Suppressor macrophage treated with lipopolysaccharide for 4 hours (primary cell): ENCODE data around the gene PNPLA7.
A peak's percentile ranks its signal among the peaks of the same experiment; 100 is the strongest.
"Not testable (repeated sequence)": the region's sequence is repeated elsewhere in the genome, so short reads cannot be mapped to it uniquely, and the experiment has no call there.

Source experiments
- DNase-seq: peaks from one replicate; pipeline ENCODE4 v3.0.0-alpha.2; 2020

The PNPLA7 gene

DNA sequence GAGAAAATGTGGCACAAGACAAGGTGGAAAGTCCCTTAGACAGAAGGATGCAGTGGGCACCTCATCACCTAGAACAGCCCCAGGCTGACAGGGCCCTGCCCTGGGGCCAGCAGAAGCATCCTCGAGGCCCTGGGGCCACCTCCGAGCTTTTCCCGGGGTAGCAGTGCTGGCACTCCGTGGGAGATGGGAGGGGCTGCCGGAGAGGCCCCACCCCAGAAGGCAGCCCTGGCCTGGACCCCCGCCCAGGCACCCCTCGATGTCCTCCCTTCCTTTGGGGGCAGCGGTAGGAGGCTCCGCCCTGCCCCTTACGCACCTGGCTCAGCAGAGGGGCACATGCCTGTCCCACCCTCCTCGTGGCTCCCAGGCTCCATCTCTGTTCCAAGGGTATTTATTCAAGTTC, 73.3 kb downstream of the PNPLA7 start:
- no peak for DNase-seq

- DNase-seq: no peak
Measured at GRCh38 chr9:137475666-137476065, 74.5 kb downstream of the PNPLA7 start.

- DNase-seq: no peak
Measured at GRCh38 chr9:137474271-137474670, 75.9 kb downstream of the PNPLA7 start.

DNA sequence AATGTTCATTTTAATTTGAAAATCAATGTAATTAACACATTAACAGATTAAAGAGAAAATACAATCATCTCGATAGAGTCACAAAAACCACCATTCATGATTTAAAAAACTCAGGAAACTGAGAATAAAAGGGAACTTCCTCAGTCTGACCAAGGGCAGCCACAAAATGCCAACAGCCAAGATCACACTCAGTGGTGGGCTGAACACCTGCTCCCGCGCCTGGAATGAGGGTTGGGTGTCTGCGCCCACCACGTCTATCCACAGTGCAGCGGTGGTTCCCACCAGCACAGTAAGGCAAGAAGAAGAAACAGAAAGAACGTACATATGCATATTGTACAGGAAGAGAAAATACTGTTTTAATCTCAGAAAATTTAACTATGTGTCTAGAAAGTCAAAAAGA, 79.4 kb downstream of the PNPLA7 start:
- DNase-seq: no peak

DNA sequence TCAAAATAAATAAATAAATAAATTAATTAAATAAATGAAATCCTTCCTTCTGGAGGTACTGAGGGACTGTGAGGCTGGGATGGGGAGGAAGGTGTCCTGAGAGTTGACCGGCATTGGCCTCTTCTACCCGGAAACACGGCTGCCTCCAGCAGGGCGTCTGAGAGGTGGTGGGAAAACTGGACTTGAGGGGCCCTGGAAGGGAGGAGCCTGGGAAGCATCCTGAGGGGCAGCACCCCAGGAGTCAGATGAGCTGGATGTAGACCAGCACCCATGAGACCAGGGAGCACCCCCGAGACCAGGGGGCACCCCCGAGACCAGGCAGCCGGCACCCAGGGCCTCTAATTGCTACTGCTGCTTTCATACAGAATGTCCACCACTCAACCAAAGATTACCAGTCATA, 82.3 kb downstream of the PNPLA7 start:
- DNase-seq: no peak

- DNase-seq: no peak
Measured at GRCh38 chr9:137467161-137467581, 83.0 kb downstream of the PNPLA7 start.

DNA sequence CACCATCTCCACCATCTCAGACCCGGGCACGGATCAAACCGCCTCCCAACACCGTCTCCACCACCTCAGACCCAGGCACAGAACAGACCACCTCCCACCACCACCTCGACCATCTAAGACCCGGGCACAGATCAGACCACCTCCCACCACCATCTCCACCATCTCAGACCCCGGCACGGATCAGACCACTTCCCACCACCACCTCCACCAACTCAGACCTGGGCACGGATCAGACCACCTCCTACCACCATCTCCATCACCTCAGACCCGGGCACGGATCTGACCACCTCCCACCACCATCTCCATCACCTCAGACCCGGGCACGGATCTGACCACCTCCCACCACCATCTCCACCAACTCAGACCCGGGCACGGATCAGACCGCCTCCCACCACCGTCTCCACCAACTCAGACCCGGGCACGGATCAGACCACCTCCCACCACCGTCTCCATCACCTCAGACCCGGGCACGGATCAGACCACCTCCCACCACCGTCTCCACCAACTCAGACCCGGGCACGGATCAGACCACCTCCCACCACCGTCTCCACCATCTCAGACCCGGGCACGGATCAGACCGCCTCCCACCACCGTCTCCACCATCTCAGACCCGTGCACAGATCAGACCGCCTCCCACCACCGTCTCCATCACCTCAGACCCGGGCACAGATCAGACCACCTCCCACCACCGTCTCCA, 83.7 kb downstream of the PNPLA7 start:
- DNase-seq: not testable (repeated sequence)

- no peak for DNase-seq
Measured at GRCh38 chr9:137465720-137466388, 84.3 kb downstream of the PNPLA7 start.

- no peak for DNase-seq
Measured at GRCh38 chr9:137465000-137465719, 85.0 kb downstream of the PNPLA7 start.

GRCh38 chr9:137464291-137464999, 85.8 kb downstream of the PNPLA7 start:
- DNase-seq: no peak

- DNase-seq: no peak
Measured at GRCh38 chr9:137463931-137464290, 86.3 kb downstream of the PNPLA7 start.

- no peak for DNase-seq
Measured at GRCh38 chr9:137462986-137463930, 86.9 kb downstream of the PNPLA7 start.

GRCh38 chr9:137462396-137462985, 87.7 kb downstream of the PNPLA7 start:
- DNase-seq: no peak

GRCh38 chr9:137461663-137462395, 88.4 kb downstream of the PNPLA7 start:
- peak; percentile 96 for DNase-seq

- no peak for DNase-seq
Measured at GRCh38 chr9:137461316-137461662, 88.9 kb downstream of the PNPLA7 start.

- DNase-seq: no peak
Measured at GRCh38 chr9:137460363-137461315, 89.6 kb downstream of the PNPLA7 start.

DNA sequence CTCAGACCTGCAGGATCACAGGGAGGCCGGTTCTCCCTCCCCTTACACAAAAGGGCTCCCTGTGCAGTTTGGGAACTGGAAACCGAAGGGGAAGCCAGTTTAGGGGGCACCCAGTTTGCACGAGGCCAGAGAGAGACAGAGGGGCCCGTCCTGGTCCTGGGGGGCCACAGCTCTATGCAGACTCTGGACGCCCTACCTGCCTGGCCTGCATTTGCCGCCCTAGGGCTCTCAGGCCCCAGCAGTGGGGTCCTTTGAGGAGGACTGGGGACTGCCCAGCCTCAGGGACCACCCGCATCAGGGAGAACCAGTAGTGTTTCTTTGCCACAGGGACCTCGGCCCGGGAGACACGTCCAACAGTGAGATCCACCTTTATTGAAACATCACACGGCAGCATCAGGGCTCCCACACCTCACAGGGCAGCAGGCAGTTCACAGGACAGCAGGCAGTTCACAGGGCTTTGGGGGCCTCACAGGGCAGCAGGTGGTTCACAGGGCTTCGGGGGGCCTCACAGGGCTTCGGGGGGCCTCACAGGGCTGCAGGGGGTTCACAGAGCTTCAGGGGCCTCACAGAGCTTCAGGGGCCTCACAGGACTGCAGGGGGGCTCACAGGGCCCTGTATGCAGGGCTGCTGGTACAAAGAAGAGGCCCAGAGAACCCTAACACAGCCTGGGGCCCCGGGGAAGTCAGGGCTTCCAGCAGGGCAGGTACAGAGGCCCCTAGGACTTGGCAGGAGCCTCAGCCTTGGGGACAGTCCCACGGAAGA, 90.4 kb downstream of the PNPLA7 start:
- DNase-seq: no peak

GRCh38 chr9:137459152-137459600, 91.0 kb downstream of the PNPLA7 start, which contains the start of gene NSMF:
Gene NSMF, minus strand, starts transcription at chr9:137459334. Its CDS starts 232 bp downstream, at chr9:137459102.
- peak; percentile 99 for DNase-seq
